Astrocyte (in vitro differentiated cells and primary cell): Measurements from ENCODE around the gene MDN1. TPM values are rescaled to one million over a fixed set of nuclear protein-coding genes. Genes with fewer than 3 reads are reported as not detected.

ENCODE experiments used
- DNase-seq: peaks from one replicate; pipeline ENCODE4 v3.0.0-alpha.2; 2010; ENCODE audit warnings: low read depth
- FAIRE-seq: peaks from 2 replicates; lab custom pipeline; 2011; peaks lifted over from hg19 to GRCh38; lab: Jason Lieb, UNC
- H2AFZ ChIP-seq: 2 replicates; pipeline ENCODE4 v1.6.0; 2012; ENCODE audit warnings: low read depth, low read length, inconsistent platforms
- H3K27ac ChIP-seq: 2 replicates; pipeline ENCODE4 v1.5.1; 2011; ENCODE audit warnings: low read depth, low read length, inconsistent platforms
- H3K27me3 ChIP-seq: 2 replicates; pipeline ENCODE4 v1.6.0; 2011; ENCODE audit warnings: low read length, inconsistent platforms; ENCODE audit not compliant: insufficient read depth
- H3K36me3 ChIP-seq: 2 replicates; pipeline ENCODE4 v1.5.1; 2011; ENCODE audit warnings: low read length, inconsistent platforms; ENCODE audit not compliant: insufficient read depth
- H3K4me1 ChIP-seq: 2 replicates; pipeline ENCODE4 v1.5.1; 2011; ENCODE audit warnings: low read length, inconsistent platforms; ENCODE audit not compliant: insufficient read depth
- H3K4me2 ChIP-seq: 2 replicates; pipeline ENCODE4 v1.6.0; 2012; ENCODE audit warnings: low read length, inconsistent platforms
- H3K4me3 ChIP-seq: 2 replicates; pipeline ENCODE4 v1.5.1; 2011; ENCODE audit warnings: low read depth, mild to moderate bottlenecking, low read length, inconsistent platforms; ENCODE audit not compliant: insufficient read depth
- H3K79me2 ChIP-seq: 2 replicates; pipeline ENCODE4 v1.6.0; 2012; ENCODE audit warnings: mild to moderate bottlenecking, low read length, inconsistent platforms; ENCODE audit not compliant: insufficient read depth
- H3K9ac ChIP-seq: 2 replicates; pipeline ENCODE4 v1.6.0; 2012; ENCODE audit warnings: mild to moderate bottlenecking, low read length, inconsistent platforms
- H3K9me3 ChIP-seq: 2 replicates; pipeline ENCODE4 v1.5.1; 2012; ENCODE audit warnings: low read depth, mild to moderate bottlenecking, low read length, inconsistent platforms; ENCODE audit not compliant: insufficient read depth
- H4K20me1 ChIP-seq: 2 replicates; pipeline ENCODE4 v1.6.0; 2012; ENCODE audit warnings: low read length, inconsistent platforms; ENCODE audit not compliant: insufficient read depth
- H3K27ac Mint-ChIP-seq: one replicate; pipeline ENCODE4 v1.8.0; 2021; ENCODE audit warnings: mild to moderate bottlenecking, mixed read lengths; ENCODE audit not compliant: unreplicated experiment
- H3K27me3 Mint-ChIP-seq: one replicate; pipeline ENCODE4 v1.8.0; 2021; ENCODE audit warnings: low read depth, mixed read lengths; ENCODE audit not compliant: unreplicated experiment
- H3K36me3 Mint-ChIP-seq: one replicate; pipeline ENCODE4 v1.8.0; 2021; ENCODE audit warnings: low read depth, mixed read lengths; ENCODE audit not compliant: unreplicated experiment
- H3K4me1 Mint-ChIP-seq: one replicate; pipeline ENCODE4 v1.8.0; 2021; ENCODE audit warnings: low read depth, mixed read lengths; ENCODE audit not compliant: unreplicated experiment
- H3K4me3 Mint-ChIP-seq: one replicate; pipeline ENCODE4 v1.8.0; 2021; ENCODE audit warnings: mild to moderate bottlenecking, moderate library complexity, mixed read lengths; ENCODE audit not compliant: unreplicated experiment
- H3K9me3 Mint-ChIP-seq: one replicate; pipeline ENCODE4 v1.8.0; 2021; ENCODE audit warnings: mild to moderate bottlenecking, mixed read lengths; ENCODE audit not compliant: unreplicated experiment
- EZH2 ChIP-seq: IDR thresholded peaks from 2 replicates; pipeline ENCODE4 v1.6.1; 2012; ENCODE audit warnings: mild to moderate bottlenecking, low read length, inconsistent platforms; ENCODE audit not compliant: insufficient read depth
- total RNA-seq: library from RNA; stranded (reverse); gene quantifications from 2 replicates; pipeline ENCODE4 v1.2.1, GENCODE V29; 2021
- TF ChIP-seq, protein P1 (sequence below): IDR thresholded peaks from 2 replicates; pipeline ENCODE4 v1.5.1; 2011; ENCODE audit warnings: low read depth, mild to moderate bottlenecking, inconsistent platforms, low read length, moderate library complexity; ENCODE audit not compliant: insufficient read depth

The MDN1 gene
- total RNA-seq, 1 donor from 2014 or later = 35.7 TPM

DNA sequence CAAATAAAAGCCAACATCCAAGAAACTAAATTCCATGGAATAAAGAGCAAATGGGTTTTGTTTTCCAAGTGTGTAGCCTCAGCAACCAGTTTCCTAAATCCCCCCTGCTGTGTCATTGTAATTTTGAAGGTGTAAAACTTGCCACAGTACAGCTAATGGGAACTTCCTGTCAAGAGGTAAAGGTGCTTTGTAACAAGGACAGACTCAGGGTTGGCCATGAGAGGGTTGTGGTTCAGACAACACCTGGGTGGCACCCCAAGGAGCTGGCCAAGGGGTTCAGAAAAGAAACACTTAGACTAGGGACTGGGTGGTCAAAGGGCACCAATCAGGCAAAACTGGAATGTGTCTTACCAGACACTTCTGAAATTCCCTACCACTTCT is 128.7 kb downstream of the MDN1 start:
- peaks cover 4% of the 10 kb centered on the region for H3K4me1 Mint-ChIP-seq
- no peaks in the 10 kb centered on the region for H3K27me3 Mint-ChIP-seq
- Histone ChIP-seq H3K4me2 (no peak overlapping the region), H3K27me3 (no peaks in the 10 kb centered on the region), H3K36me3 (peaks cover 49% of the 10 kb centered on the region), H3K4me3 (no peak overlapping the region), H4K20me1 (no peaks in the 10 kb centered on the region), H3K9me3 (no peaks in the 10 kb centered on the region), H2AFZ (no peak overlapping the region), H3K4me1 (no peaks in the 10 kb centered on the region), H3K27ac (no peak overlapping the region), H3K9ac (no peak overlapping the region), H3K79me2 (no peaks in the 10 kb centered on the region)
- no peaks in the 10 kb centered on the region for H3K9me3 Mint-ChIP-seq
- peaks cover 18% of the 10 kb centered on the region for H3K36me3 Mint-ChIP-seq
- DNase-seq (no peak), FAIRE-seq (no peak)
- no peak overlapping the region for H3K4me3 Mint-ChIP-seq
- TF ChIP-seq, protein P1, sequence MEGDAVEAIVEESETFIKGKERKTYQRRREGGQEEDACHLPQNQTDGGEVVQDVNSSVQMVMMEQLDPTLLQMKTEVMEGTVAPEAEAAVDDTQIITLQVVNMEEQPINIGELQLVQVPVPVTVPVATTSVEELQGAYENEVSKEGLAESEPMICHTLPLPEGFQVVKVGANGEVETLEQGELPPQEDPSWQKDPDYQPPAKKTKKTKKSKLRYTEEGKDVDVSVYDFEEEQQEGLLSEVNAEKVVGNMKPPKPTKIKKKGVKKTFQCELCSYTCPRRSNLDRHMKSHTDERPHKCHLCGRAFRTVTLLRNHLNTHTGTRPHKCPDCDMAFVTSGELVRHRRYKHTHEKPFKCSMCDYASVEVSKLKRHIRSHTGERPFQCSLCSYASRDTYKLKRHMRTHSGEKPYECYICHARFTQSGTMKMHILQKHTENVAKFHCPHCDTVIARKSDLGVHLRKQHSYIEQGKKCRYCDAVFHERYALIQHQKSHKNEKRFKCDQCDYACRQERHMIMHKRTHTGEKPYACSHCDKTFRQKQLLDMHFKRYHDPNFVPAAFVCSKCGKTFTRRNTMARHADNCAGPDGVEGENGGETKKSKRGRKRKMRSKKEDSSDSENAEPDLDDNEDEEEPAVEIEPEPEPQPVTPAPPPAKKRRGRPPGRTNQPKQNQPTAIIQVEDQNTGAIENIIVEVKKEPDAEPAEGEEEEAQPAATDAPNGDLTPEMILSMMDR = no peak
- TF ChIP-seq EZH2 = no peak
- no peak overlapping the region for H3K27ac Mint-ChIP-seq

DNA sequence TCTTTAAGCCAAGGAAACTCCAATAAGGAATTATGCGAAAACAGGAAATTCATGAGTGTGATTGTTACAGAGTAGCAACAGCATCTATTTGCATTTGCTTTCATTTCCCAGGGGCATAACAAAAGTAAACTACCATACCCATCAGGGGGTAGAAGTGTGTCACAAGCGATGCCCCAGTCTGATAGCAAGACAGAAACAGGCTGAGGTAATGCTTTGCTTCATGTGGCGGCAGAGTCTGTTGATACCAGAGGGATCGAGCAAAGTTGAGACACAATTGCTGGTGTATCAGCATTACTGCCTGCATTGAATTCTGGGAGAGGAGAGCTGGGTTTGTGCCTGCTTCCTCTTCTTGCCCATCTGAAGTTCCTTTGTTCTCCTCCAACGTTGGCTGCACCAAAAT is 129.9 kb downstream of the MDN1 start:
- Mint-ChIP-seq H3K27ac (no peak overlapping the region), H3K9me3 (no peaks in the 10 kb centered on the region), H3K4me1 (peaks cover 4% of the 10 kb centered on the region), H3K27me3 (no peaks in the 10 kb centered on the region), H3K36me3 (peaks cover 16% of the 10 kb centered on the region), H3K4me3 (no peak overlapping the region)
- Histone ChIP-seq H3K36me3 (peaks cover 54% of the 10 kb centered on the region), H3K9me3 (no peaks in the 10 kb centered on the region), H3K79me2 (no peaks in the 10 kb centered on the region), H3K9ac (no peak overlapping the region), H3K27ac (no peak overlapping the region), H3K4me2 (no peak overlapping the region), H4K20me1 (no peaks in the 10 kb centered on the region), H3K4me3 (no peak overlapping the region), H2AFZ (no peak overlapping the region), H3K4me1 (no peaks in the 10 kb centered on the region), H3K27me3 (no peaks in the 10 kb centered on the region)
- no peak for FAIRE-seq
- DNase-seq = no peak
- TF ChIP-seq EZH2 = no peak
- TF ChIP-seq, protein P1 = no peak

DNA sequence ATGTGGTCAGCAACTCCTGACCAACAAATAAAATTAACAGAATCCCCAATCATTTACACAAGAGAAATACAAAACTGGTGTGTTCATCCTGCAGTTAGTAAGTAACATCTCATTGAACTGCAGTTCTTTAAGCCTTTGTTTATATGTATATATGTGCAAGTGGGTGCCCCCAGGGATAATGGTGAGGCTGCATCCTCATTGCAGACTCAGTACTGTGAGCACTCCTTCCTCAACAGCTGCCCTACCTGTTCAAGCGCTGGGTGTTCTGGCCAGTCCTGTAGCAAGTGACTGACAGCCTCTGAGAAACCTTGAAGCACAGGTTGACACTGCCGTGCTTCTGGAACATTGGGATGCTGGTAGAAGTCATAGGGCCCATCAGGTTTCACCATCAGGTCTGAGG is 131.3 kb downstream of the MDN1 start:
- H3K27ac Mint-ChIP-seq = no peak overlapping the region
- Histone ChIP-seq H3K4me2 (no peak overlapping the region), H3K4me3 (no peak overlapping the region), H3K4me1 (no peaks in the 10 kb centered on the region), H3K36me3 (peaks cover 48% of the 10 kb centered on the region), H2AFZ (no peak overlapping the region), H4K20me1 (no peaks in the 10 kb centered on the region), H3K27me3 (no peaks in the 10 kb centered on the region), H3K79me2 (no peaks in the 10 kb centered on the region), H3K9ac (no peak overlapping the region), H3K9me3 (no peaks in the 10 kb centered on the region), H3K27ac (no peak overlapping the region)
- no peak for TF ChIP-seq EZH2
- TF ChIP-seq, protein P1 = no peak
- peaks cover 4% of the 10 kb centered on the region for H3K4me1 Mint-ChIP-seq
- H3K36me3 Mint-ChIP-seq = peaks cover 17% of the 10 kb centered on the region
- H3K27me3 Mint-ChIP-seq = no peaks in the 10 kb centered on the region
- DNase-seq = no peak
- no peaks in the 10 kb centered on the region for H3K9me3 Mint-ChIP-seq
- no peak for FAIRE-seq
- no peak overlapping the region for H3K4me3 Mint-ChIP-seq
